CD8-positive, alpha-beta memory T cell (primary cell): ENCODE results near the gene LDHA. TPM values are rescaled to one million over a fixed set of nuclear protein-coding genes. Genes with fewer than 3 reads are reported as not detected.

Source experiments
- CTCF ChIA-PET: fragments of 350-600 bp; sonication (Branson Sonifier 250); formaldehyde crosslinking; loops from one replicate; lab custom pipeline; 2021; ENCODE audit warnings: antibody characterized with exemption; lab: Charles Lee
- POLR2A ChIA-PET: fragments of 350-600 bp; sonication (Branson Sonifier 250); formaldehyde crosslinking; loops from one replicate; lab custom pipeline; 2021; ENCODE audit warnings: antibody characterized with exemption; lab: Charles Lee
- DNase-seq, 5 donors: peaks; one replicate each; pipeline versions ENCODE4 v3.0.0 to v3.0.0-alpha.2; 2020 to 2022; ENCODE audit warnings: mixed read lengths in 1 of 5
- H3K27ac ChIP-seq: one replicate; pipeline ENCODE4 v1.7.0; 2013; ENCODE audit warnings: low read depth, mild to moderate bottlenecking, low read length, moderate library complexity
- H3K27me3 ChIP-seq: 2 replicates; pipeline ENCODE4 v1.7.0; 2013; ENCODE audit warnings: low read length, mild to moderate bottlenecking; ENCODE audit not compliant: insufficient read depth, poor library complexity, severe bottlenecking
- H3K36me3 ChIP-seq: 2 replicates; pipeline ENCODE4 v1.7.0; 2013; ENCODE audit warnings: mild to moderate bottlenecking, low read length, moderate library complexity; ENCODE audit not compliant: insufficient read depth
- H3K4me1 ChIP-seq: 2 replicates; pipeline ENCODE4 v1.7.0; 2013; ENCODE audit warnings: mild to moderate bottlenecking, low read length, moderate library complexity; ENCODE audit not compliant: insufficient read depth
- H3K4me3 ChIP-seq: 2 replicates; pipeline ENCODE4 v1.7.0; 2013; ENCODE audit warnings: mild to moderate bottlenecking, low read length
- H3K9me3 ChIP-seq: 2 replicates; pipeline ENCODE4 v1.7.0; 2013; ENCODE audit warnings: mild to moderate bottlenecking, low read length
- H3K27ac Mint-ChIP-seq, 8 donors: one replicate each; pipeline ENCODE4 v1.8.0; 2020 to 2021; ENCODE audit warnings: mixed read lengths in 8 of 8, mild to moderate bottlenecking in 6 of 8, inconsistent platforms in 3 of 8, moderate library complexity in 3 of 8
- H3K27me3 Mint-ChIP-seq, 2 donors: one replicate each; pipeline ENCODE4 v1.8.0; 2020 to 2021; ENCODE audit warnings: mixed read lengths in 2 of 2, mild to moderate bottlenecking in 1 of 2, moderate library complexity in 1 of 2
- H3K36me3 Mint-ChIP-seq, 3 donors: one replicate each; pipeline ENCODE4 v1.8.0; 2020 to 2021; ENCODE audit warnings: mixed read lengths in 3 of 3, inconsistent platforms in 1 of 3, mild to moderate bottlenecking in 1 of 3
- H3K4me1 Mint-ChIP-seq, 3 donors: one replicate each; pipeline ENCODE4 v1.8.0; 2020 to 2021; ENCODE audit warnings: mixed read lengths in 3 of 3, inconsistent platforms in 1 of 3, mild to moderate bottlenecking in 1 of 3
- H3K4me3 Mint-ChIP-seq, 7 donors: one replicate each; pipeline ENCODE4 v1.8.0; 2020 to 2021; ENCODE audit warnings: mixed read lengths in 7 of 7, mild to moderate bottlenecking in 6 of 7, moderate library complexity in 4 of 7, inconsistent platforms in 2 of 7
- H3K9me3 Mint-ChIP-seq, 5 donors: one replicate each; pipeline ENCODE4 v1.8.0; 2020 to 2022; ENCODE audit warnings: mixed read lengths in 5 of 5, mild to moderate bottlenecking in 3 of 5, moderate library complexity in 2 of 5, inconsistent platforms in 1 of 5
- polyA plus RNA-seq: library from polyadenylated mRNA; unstranded; fragments of 300-500 nt; fragmentation: Illumina TruSeq; gene quantifications from one replicate; pipeline ENCODE4 v1.2.3, GENCODE V29; 2021
- total RNA-seq, 2 experiments: library from RNA; stranded (reverse); gene quantifications; one replicate each; pipeline ENCODE4 v1.2.3, GENCODE V29; 2021

LDHA gene
- total and polyA plus RNA-seq, 3 experiments from 2014 or later = 389 to 1,631 (median 1,546) TPM

DNA sequence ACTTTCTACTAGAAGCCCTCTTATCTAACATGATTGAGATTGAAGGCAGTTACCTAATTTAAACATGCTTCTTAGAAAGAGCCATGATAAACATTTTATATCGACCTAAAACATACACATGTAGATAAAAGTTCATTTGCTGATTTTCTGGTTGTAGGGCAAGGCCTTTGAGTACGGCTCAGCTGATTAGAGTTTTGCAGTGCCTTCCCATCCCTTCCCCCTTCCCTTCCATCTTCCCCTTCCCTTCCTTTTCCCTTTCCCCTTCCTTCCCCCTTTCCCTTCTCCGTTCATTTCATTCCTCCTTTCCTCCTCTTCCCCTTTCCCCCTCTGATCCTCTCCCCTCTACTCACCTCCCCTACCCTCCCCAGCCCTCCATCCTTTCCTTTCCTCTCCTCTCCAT lies 22.1 kb downstream of the LDHA start:
- no peaks in the 10 kb centered on the region for H3K27me3 Mint-ChIP-seq
- no peaks in the 10 kb centered on the region for H3K9me3 ChIP-seq
- H3K9me3 Mint-ChIP-seq = no peaks in the 10 kb centered on the region
- no peak overlapping the region for H3K4me3 Mint-ChIP-seq
- H3K27ac Mint-ChIP-seq = no peak overlapping the region
- H3K4me3 ChIP-seq = no peak overlapping the region
- peaks cover 0 to 1% (median 0%) of the 10 kb centered on the region in 3 donors for H3K36me3 Mint-ChIP-seq
- no peak for DNase-seq
- H3K36me3 ChIP-seq = no peaks in the 10 kb centered on the region
- H3K4me1 ChIP-seq = no peaks in the 10 kb centered on the region
- ChIA-PET CTCF (no interaction called here), POLR2A (no interaction called here)
- no peak overlapping the region for H3K27ac ChIP-seq
- H3K4me1 Mint-ChIP-seq = peaks cover 8 to 21% (median 10%) of the 10 kb centered on the region in 3 donors
- no peaks in the 10 kb centered on the region for H3K27me3 ChIP-seq

DNA sequence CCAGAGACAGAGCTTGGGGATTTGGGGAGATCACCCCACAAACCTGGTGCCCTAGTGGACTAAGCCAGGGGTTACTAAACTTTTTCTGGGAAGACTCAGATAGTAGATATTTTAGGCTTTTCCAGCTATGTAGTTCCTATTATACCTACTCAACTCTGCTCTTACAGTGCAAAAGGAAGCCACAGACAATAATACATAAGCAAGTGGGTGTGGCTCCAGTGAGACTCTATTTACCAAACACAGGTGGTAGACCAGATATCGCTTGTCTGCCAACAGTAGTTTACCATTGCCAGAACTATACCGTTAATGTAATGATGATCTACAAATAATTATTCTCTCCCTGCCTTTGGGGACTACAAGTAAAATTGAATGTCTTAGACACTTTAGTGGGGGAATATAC lies 24.7 kb downstream of the LDHA start:
- DNase-seq = no peak
- H3K27me3 Mint-ChIP-seq = peaks cover 0 to 3% of the 10 kb centered on the region in 2 donors
- ChIA-PET CTCF (interaction anchor here (1.1 kb wide), 1 partner anchor 9 kb away, joined by 4 read pairs; no protein-coding TSS in a partner anchor), POLR2A (no interaction called here)
- no peaks in the 10 kb centered on the region for H3K9me3 ChIP-seq
- H3K27ac ChIP-seq = no peak overlapping the region
- peaks cover 3 to 10% (median 5%) of the 10 kb centered on the region in 3 donors for H3K4me1 Mint-ChIP-seq
- H3K4me3 ChIP-seq = no peak overlapping the region
- H3K9me3 Mint-ChIP-seq = no peaks in the 10 kb centered on the region
- H3K4me3 Mint-ChIP-seq = no peak overlapping the region
- peaks cover 0 to 1% (median 0%) of the 10 kb centered on the region in 3 donors for H3K36me3 Mint-ChIP-seq
- H3K36me3 ChIP-seq = no peaks in the 10 kb centered on the region
- H3K27ac Mint-ChIP-seq = no peak overlapping the region
- H3K27me3 ChIP-seq = no peaks in the 10 kb centered on the region
- no peaks in the 10 kb centered on the region for H3K4me1 ChIP-seq

DNA sequence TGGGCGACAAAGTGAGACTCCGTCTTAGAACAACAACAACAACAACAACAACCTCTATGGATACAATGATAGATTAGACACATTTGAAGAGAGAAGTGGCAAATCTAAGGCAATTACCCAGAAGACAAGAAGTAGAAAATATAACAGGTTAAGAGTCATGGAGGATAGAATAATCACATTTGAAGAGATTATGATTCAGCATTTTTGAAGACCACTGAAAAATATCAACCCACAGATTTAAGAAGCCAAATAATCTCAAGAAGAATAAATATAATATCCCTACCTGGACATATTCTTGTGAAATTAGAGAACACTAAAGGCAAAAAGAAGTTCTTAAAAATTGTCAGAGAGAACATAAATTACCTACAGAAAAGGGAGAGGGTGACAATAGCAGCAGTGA lies 25.7 kb downstream of the LDHA start:
- Mint-ChIP-seq H3K4me1 (peaks cover 3 to 10% (median 5%) of the 10 kb centered on the region in 3 donors), H3K36me3 (peaks cover 0 to 1% (median 0%) of the 10 kb centered on the region in 3 donors), H3K27me3 (peaks cover 0 to 4% of the 10 kb centered on the region in 2 donors), H3K4me3 (no peak overlapping the region), H3K9me3 (no peaks in the 10 kb centered on the region), H3K27ac (peak overlapping the region in 1 of 8 donors; percentile 25)
- Histone ChIP-seq H3K36me3 (no peaks in the 10 kb centered on the region), H3K4me1 (no peaks in the 10 kb centered on the region), H3K27ac (no peak overlapping the region), H3K27me3 (no peaks in the 10 kb centered on the region), H3K4me3 (no peak overlapping the region), H3K9me3 (no peaks in the 10 kb centered on the region)
- ChIA-PET CTCF (no interaction called here), POLR2A (no interaction called here)
- no peak for DNase-seq

DNA sequence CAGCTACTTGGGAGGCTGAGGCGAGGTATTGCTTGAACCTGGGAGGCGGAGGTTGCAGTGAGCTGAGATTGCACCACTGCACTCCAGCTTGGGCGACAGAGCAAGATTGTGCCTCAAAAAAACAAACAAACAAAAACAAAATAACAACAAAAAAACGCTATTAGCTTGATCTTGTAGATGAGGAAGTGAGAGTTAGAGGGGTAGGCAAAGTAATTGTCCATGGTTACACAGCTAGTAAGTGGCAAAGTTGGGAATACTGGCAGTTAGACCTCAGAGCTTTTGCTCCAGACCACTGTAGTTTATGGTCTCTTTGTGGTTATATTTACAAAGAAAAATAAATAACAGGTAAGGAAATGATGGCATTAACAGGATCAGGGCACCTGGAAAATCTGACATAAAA lies 32.9 kb downstream of the LDHA start:
- Histone ChIP-seq H3K27ac (no peak overlapping the region), H3K36me3 (no peaks in the 10 kb centered on the region), H3K4me3 (no peak overlapping the region), H3K9me3 (no peaks in the 10 kb centered on the region), H3K4me1 (no peaks in the 10 kb centered on the region), H3K27me3 (no peaks in the 10 kb centered on the region)
- H3K27ac Mint-ChIP-seq = no peak overlapping the region
- peaks cover 0 to 4% (median 4%) of the 10 kb centered on the region in 3 donors for H3K36me3 Mint-ChIP-seq
- H3K4me1 Mint-ChIP-seq = peaks cover 0 to 7% (median 6%) of the 10 kb centered on the region in 3 donors
- ChIA-PET POLR2A (no interaction called here), CTCF (no interaction called here)
- no peak for DNase-seq
- H3K9me3 Mint-ChIP-seq = peaks cover 0 to 7% (median 0%) of the 10 kb centered on the region in 5 donors
- H3K27me3 Mint-ChIP-seq = peaks cover 4 to 7% of the 10 kb centered on the region in 2 donors
- H3K4me3 Mint-ChIP-seq = no peak overlapping the region

DNA sequence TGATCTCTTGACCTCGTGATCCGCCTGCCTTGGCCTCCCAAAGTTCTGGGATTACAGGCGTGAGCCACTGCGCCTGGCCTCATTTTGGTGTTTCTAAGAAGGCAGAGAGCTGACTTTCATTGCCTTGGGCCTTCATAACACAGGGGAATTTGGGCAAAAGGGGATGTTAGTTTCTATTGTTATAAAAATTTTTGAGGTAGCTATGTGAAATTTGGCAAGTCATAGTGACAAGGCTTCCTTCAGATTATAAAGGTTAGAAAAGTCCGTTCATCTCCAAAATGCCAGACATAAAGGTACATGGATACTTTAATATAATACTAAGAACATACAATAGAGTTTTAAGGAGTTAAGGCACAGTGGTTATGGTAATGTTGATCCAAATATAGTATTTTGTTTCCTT lies 35.0 kb downstream of the LDHA start:
- no peak for DNase-seq
- Histone ChIP-seq H3K4me3 (no peak overlapping the region), H3K36me3 (no peaks in the 10 kb centered on the region), H3K9me3 (no peaks in the 10 kb centered on the region), H3K27ac (no peak overlapping the region), H3K27me3 (no peaks in the 10 kb centered on the region), H3K4me1 (no peaks in the 10 kb centered on the region)
- Mint-ChIP-seq H3K27ac (no peak overlapping the region), H3K9me3 (peaks cover 0 to 9% (median 4%) of the 10 kb centered on the region in 5 donors), H3K27me3 (peaks cover 4% of the 10 kb centered on the region in 2 donors), H3K4me1 (peaks cover 0 to 9% (median 8%) of the 10 kb centered on the region in 3 donors), H3K36me3 (peaks cover 0 to 8% (median 4%) of the 10 kb centered on the region in 3 donors), H3K4me3 (no peak overlapping the region)
- CTCF ChIA-PET = no interaction called here
- POLR2A ChIA-PET = no interaction called here

DNA sequence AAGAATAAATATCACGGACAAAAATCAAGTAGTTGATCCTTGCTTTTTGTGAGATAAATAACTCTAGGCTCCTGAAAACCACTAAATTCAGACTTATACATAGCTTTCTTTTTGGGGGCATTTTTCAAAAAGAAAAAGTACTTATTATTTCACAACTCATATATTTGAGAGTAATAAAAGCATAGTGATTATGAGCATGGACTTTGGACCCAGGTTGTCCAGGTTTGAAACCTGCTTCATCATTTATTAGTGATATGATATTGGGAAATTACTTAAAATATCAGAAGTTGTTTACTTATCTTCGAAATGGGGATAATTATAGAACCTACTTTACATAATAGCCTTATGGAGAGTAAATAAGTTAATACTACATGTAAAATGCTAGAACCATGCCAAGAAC lies 44.3 kb downstream of the LDHA start:
- Histone ChIP-seq H3K27me3 (no peaks in the 10 kb centered on the region), H3K4me1 (no peaks in the 10 kb centered on the region), H3K9me3 (no peaks in the 10 kb centered on the region), H3K27ac (no peak overlapping the region), H3K36me3 (no peaks in the 10 kb centered on the region), H3K4me3 (no peak overlapping the region)
- peaks cover 0 to 10% (median 1%) of the 10 kb centered on the region in 5 donors for H3K9me3 Mint-ChIP-seq
- H3K27ac Mint-ChIP-seq = no peak overlapping the region
- CTCF ChIA-PET = no interaction called here
- H3K4me3 Mint-ChIP-seq = no peak overlapping the region
- peaks cover 0 to 5% of the 10 kb centered on the region in 2 donors for H3K27me3 Mint-ChIP-seq
- no peaks in the 10 kb centered on the region for H3K4me1 Mint-ChIP-seq
- no peak for DNase-seq
- POLR2A ChIA-PET = no interaction called here
- peaks cover 0 to 20% (median 3%) of the 10 kb centered on the region in 3 donors for H3K36me3 Mint-ChIP-seq

DNA sequence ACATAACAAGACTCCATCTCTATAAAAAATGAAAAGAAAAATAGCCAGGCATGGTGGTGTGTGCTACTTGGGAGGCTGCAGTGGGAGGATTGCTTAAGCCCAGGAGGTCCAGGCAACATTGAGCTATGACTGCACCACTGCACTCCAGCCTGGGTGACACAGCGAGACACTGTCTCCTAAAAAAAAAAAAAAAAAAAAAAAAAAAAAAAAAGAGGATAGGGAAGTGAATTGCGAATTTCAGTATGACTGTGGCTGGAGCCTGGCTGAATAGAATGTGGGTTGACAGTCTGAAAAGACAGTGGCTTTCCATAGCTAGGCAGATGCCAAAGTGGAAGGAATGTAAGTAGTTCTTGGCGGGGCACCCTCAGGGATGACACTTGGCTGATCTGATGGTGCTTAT lies 54.9 kb downstream of the LDHA start:
- H3K36me3 ChIP-seq = no peaks in the 10 kb centered on the region
- no peaks in the 10 kb centered on the region for H3K4me1 ChIP-seq
- H3K4me3 Mint-ChIP-seq = no peak overlapping the region
- no peaks in the 10 kb centered on the region for H3K9me3 ChIP-seq
- H3K36me3 Mint-ChIP-seq = peaks cover 0 to 2% (median 0%) of the 10 kb centered on the region in 3 donors
- H3K27me3 ChIP-seq = no peaks in the 10 kb centered on the region
- H3K27ac ChIP-seq = no peak overlapping the region
- no peak for DNase-seq
- H3K27me3 Mint-ChIP-seq = peaks cover 2 to 13% of the 10 kb centered on the region in 2 donors
- no peak overlapping the region for H3K4me3 ChIP-seq
- H3K9me3 Mint-ChIP-seq = no peaks in the 10 kb centered on the region
- POLR2A ChIA-PET = no interaction called here
- peak overlapping the region in 1 of 8 donors; percentile 59 for H3K27ac Mint-ChIP-seq
- peaks cover 0 to 3% (median 0%) of the 10 kb centered on the region in 3 donors for H3K4me1 Mint-ChIP-seq
- CTCF ChIA-PET = no interaction called here

DNA sequence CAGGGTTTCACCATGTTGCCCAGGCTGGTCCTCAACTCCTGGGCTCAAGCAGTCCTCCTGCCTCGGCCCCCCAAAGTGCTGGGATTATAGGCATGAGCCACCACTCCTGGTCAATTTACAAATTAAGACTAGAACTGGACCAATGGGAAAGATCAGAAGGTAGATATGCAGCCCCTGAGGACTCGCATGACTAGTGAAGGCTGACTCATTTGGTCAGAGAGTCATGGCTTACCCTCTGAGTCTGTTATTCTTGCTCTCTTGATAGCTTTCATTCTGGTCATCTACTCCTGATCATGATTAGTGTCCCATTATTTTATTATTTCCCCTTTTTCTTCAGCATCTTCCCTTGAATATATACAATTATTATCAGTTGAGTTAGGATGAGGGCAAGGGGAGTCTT lies 58.6 kb downstream of the LDHA start:
- Histone ChIP-seq H3K4me1 (no peaks in the 10 kb centered on the region), H3K36me3 (no peaks in the 10 kb centered on the region), H3K4me3 (no peak overlapping the region), H3K27ac (no peak overlapping the region), H3K27me3 (no peaks in the 10 kb centered on the region), H3K9me3 (no peaks in the 10 kb centered on the region)
- CTCF ChIA-PET = no interaction called here
- no peak for DNase-seq
- POLR2A ChIA-PET = no interaction called here
- Mint-ChIP-seq H3K9me3 (peaks cover 0 to 2% (median 0%) of the 10 kb centered on the region in 5 donors), H3K36me3 (peaks cover 0 to 2% (median 0%) of the 10 kb centered on the region in 3 donors), H3K27ac (no peak overlapping the region), H3K4me3 (no peak overlapping the region), H3K4me1 (peaks cover 0 to 7% (median 0%) of the 10 kb centered on the region in 3 donors), H3K27me3 (peaks cover 4 to 8% of the 10 kb centered on the region in 2 donors)
